Smooth muscle cell (in vitro differentiated cells): Measurements from ENCODE around the gene SMIM13. TPM values are rescaled to one million over a fixed set of nuclear protein-coding genes. Genes with fewer than 3 reads are reported as not detected.

Experiments
- DNase-seq: peaks from one replicate; lab custom pipeline; 2025; ENCODE audit not compliant: unreplicated experiment; lab: John Stamatoyannopoulos, UW
- H2AFZ ChIP-seq: fragments of 200-600 bp; sonication (generic); 2 replicates; pipeline ENCODE4 v1.6.0; 2016; ENCODE audit warnings: antibody characterized with exemption, low read depth, mild to moderate bottlenecking
- H3F3A ChIP-seq: fragments of 200-600 bp; sonication (generic); 2 replicates; pipeline ENCODE4 v1.6.0; 2017; ENCODE audit warnings: antibody characterized with exemption, low read depth
- H3K27ac ChIP-seq: fragments of 200-600 bp; sonication (generic); 2 replicates; pipeline ENCODE4 v1.5.1; 2016; ENCODE audit warnings: low read depth, mild to moderate bottlenecking
- H3K27me3 ChIP-seq: fragments of 200-600 bp; sonication (generic); 2 replicates; pipeline ENCODE4 v1.6.1; 2016; ENCODE audit warnings: low read depth, mild to moderate bottlenecking
- H3K36me3 ChIP-seq: fragments of 200-600 bp; sonication (generic); 2 replicates; pipeline ENCODE4 v1.5.1; 2016; ENCODE audit warnings: low read depth
- H3K4me1 ChIP-seq: fragments of 200-600 bp; sonication (generic); 2 replicates; pipeline ENCODE4 v1.5.1; 2016; ENCODE audit warnings: low read depth
- H3K4me2 ChIP-seq: fragments of 200-600 bp; sonication (generic); 2 replicates; pipeline ENCODE4 v1.6.0; 2016; ENCODE audit warnings: mild to moderate bottlenecking
- H3K4me3 ChIP-seq: fragments of 200-600 bp; sonication (generic); 2 replicates; pipeline ENCODE4 v1.5.1; 2016; ENCODE audit warnings: mild to moderate bottlenecking
- H3K79me2 ChIP-seq: fragments of 200-600 bp; sonication (generic); 2 replicates; pipeline ENCODE4 v1.6.0; 2016; ENCODE audit warnings: low read depth, mild to moderate bottlenecking
- H3K9ac ChIP-seq: fragments of 200-600 bp; sonication (generic); 2 replicates; pipeline ENCODE4 v1.6.0; 2016; ENCODE audit warnings: low read depth
- H3K9me3 ChIP-seq: fragments of 200-600 bp; sonication (generic); replicated peaks from 2 replicates; pipeline ENCODE4 v1.5.1; 2016; ENCODE audit warnings: low read depth
- H4K20me1 ChIP-seq: fragments of 200-600 bp; sonication (generic); 2 replicates; pipeline ENCODE4 v1.6.0; 2016; ENCODE audit warnings: low read depth
- WGBS: methylation state at CpG from one replicate; pipeline ENCODE4 v1.1.7; 2016; ENCODE audit warnings: low lambda C conversion rate; 5-methylcytosine and 5-hydroxymethylcytosine counted together
- polyA plus RNA-seq: library from polyadenylated mRNA; unstranded; fragments of >200 nt; fragmentation: Nextera tagmentation; extraction: Ambion mirVana; gene quantifications from 2 replicates; pipeline ENCODE4 v1.2.1, GENCODE V29; 2016
- total RNA-seq: library from RNA; depleted of rRNA; stranded (reverse); fragments of >200 nt; gene quantifications from 2 replicates; pipeline ENCODE4 v1.2.3, GENCODE V29; 2014
- TF ChIP-seq, protein P1 (sequence below): fragments of 200-600 bp; sonication (generic); IDR thresholded peaks from 2 replicates; pipeline ENCODE4 v1.5.1; 2017; ENCODE audit warnings: borderline replicate concordance, mild to moderate bottlenecking, antibody characterized with exemption; ENCODE audit not compliant: insufficient read depth, poor library complexity, severe bottlenecking

Gene SMIM13
- total and polyA plus RNA-seq, 2 experiments from 2014 or later, result 9.8 to 17.7 TPM

GRCh38 chr6:11064836-11065235 lies 28.8 kb upstream of the SMIM13 start:
- no peak overlapping the region for H3K4me3 ChIP-seq
- no peaks in the 10 kb centered on the region for H3F3A ChIP-seq
- no peak overlapping the region for H3K27ac ChIP-seq
- H3K36me3 ChIP-seq, result no peaks in the 10 kb centered on the region
- no peaks in the 10 kb centered on the region for H4K20me1 ChIP-seq
- no peak overlapping the region for H3K9ac ChIP-seq
- H3K4me2 ChIP-seq, result no peak overlapping the region
- H3K4me1 ChIP-seq, result peaks cover 19% of the 10 kb centered on the region
- TF ChIP-seq, protein P1, sequence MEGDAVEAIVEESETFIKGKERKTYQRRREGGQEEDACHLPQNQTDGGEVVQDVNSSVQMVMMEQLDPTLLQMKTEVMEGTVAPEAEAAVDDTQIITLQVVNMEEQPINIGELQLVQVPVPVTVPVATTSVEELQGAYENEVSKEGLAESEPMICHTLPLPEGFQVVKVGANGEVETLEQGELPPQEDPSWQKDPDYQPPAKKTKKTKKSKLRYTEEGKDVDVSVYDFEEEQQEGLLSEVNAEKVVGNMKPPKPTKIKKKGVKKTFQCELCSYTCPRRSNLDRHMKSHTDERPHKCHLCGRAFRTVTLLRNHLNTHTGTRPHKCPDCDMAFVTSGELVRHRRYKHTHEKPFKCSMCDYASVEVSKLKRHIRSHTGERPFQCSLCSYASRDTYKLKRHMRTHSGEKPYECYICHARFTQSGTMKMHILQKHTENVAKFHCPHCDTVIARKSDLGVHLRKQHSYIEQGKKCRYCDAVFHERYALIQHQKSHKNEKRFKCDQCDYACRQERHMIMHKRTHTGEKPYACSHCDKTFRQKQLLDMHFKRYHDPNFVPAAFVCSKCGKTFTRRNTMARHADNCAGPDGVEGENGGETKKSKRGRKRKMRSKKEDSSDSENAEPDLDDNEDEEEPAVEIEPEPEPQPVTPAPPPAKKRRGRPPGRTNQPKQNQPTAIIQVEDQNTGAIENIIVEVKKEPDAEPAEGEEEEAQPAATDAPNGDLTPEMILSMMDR, result no peak
- H3K79me2 ChIP-seq, result no peaks in the 10 kb centered on the region
- H3K9me3 ChIP-seq, result no peaks in the 10 kb centered on the region
- 77% methylated on average over 3 of the region's 3 CpGs for WGBS
- no peak overlapping the region for H2AFZ ChIP-seq
- no peaks in the 10 kb centered on the region for H3K27me3 ChIP-seq
- DNase-seq, result no peak

DNA sequence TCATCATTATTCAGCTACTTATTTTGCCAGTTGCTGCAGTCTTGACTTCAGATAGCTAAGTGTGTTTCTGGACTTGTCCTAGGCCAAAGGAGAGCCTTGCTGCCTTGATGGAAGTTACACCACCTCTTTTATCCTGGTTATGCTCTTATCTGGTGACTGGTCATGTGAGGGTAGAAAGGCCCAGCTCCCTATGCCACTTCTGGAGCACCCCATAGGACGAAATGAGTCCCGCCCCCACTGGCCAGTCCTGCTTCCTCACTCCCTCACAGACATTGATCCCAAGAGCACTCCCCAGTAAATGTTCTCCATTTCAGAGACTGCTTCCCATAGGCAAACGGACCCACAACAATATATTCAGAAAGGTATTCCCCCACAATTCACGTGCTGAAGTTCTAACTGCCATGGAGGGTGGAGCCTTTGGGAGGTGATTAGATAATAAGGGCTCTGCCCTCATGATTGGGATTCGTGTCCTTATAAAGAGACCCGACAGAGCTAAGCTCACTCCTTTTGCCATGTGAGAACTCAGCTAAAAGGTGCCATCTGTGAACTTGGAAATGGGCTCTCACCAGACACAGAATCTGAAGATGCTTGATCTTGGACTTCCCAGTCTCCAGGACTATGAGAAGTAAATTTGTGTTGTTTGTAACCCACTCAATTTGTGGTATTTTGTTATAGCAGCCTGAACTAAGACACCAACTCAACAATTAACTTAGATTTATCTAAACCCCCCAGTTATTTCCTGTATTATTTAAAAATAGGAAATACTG lies 28.0 kb upstream of the SMIM13 start:
- no peaks in the 10 kb centered on the region for H3K36me3 ChIP-seq
- H4K20me1 ChIP-seq, result no peaks in the 10 kb centered on the region
- H3K4me2 ChIP-seq, result no peak overlapping the region
- H2AFZ ChIP-seq, result no peak overlapping the region
- H3F3A ChIP-seq, result no peaks in the 10 kb centered on the region
- H3K9ac ChIP-seq, result no peak overlapping the region
- no peaks in the 10 kb centered on the region for H3K9me3 ChIP-seq
- TF ChIP-seq, protein P1, result no peak
- peaks cover 19% of the 10 kb centered on the region for H3K4me1 ChIP-seq
- WGBS, result 92% methylated on average over 6 of the region's 6 CpGs
- H3K4me3 ChIP-seq, result no peak overlapping the region
- no peak overlapping the region for H3K27ac ChIP-seq
- H3K79me2 ChIP-seq, result no peaks in the 10 kb centered on the region
- no peak for DNase-seq
- H3K27me3 ChIP-seq, result no peaks in the 10 kb centered on the region

DNA sequence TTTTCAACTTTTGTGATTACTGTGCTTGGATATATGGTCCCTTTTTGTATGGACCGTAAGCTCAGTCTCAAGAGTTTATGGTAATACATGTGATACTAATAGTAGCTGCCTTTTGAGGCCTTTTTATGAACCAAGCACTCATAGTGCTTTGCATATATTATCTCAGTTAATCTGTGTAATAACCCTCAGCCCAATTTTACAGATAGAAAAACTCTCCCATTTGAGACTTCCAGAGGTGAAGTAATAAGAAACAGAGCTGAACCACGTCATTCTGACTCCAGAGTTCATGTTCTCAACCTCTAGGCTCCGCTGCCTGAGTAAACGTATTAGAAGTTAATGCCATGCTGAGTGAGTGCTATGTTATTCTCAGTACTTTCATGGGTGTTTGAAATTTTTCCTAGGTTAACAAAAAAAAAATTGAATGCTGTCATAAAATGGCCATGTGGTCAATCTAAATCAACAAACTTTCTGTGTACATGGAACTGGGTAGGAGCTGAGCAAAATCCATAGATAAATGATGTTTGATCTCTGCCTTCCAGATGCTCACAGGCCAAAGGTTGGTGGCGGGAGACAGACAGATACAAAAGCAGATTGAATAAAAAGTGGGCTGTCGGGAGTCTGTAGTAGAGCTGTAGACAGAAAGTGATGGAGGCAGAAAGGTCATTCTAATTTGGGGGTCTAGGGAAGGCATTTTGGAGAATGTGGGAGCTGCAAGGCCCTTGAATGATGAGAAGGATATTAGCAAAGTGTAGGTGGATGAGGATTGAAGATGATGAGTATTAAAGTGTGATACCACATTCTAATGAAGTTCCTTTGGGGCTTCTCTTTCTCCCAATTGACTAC lies 26.9 kb upstream of the SMIM13 start:
- H3K9ac ChIP-seq, result no peak overlapping the region
- no peak overlapping the region for H2AFZ ChIP-seq
- 68% methylated on average over 6 of the region's 6 CpGs for WGBS
- no peaks in the 10 kb centered on the region for H3K79me2 ChIP-seq
- TF ChIP-seq, protein P1, result no peak
- no peak overlapping the region for H3K4me3 ChIP-seq
- H4K20me1 ChIP-seq, result no peaks in the 10 kb centered on the region
- no peaks in the 10 kb centered on the region for H3K27me3 ChIP-seq
- H3K36me3 ChIP-seq, result no peaks in the 10 kb centered on the region
- H3F3A ChIP-seq, result no peaks in the 10 kb centered on the region
- no peak overlapping the region for H3K4me2 ChIP-seq
- no peak overlapping the region for H3K27ac ChIP-seq
- no peak for DNase-seq
- H3K4me1 ChIP-seq, result peaks cover 19% of the 10 kb centered on the region
- no peaks in the 10 kb centered on the region for H3K9me3 ChIP-seq
